Mucosa of stomach (tissue), 1 donor: ENCODE measurements around the gene FNIP2.

ENCODE experiments used
- H3K27me3 ChIP-seq: one replicate; pipeline ENCODE4 v1.7.0; 2013; ENCODE audit warnings: mild to moderate bottlenecking, low read length; ENCODE audit not compliant: control insufficient read depth, insufficient read depth
- H3K36me3 ChIP-seq: one replicate; pipeline ENCODE4 v1.7.0; 2013; ENCODE audit warnings: low read length; ENCODE audit not compliant: control insufficient read depth, insufficient read depth
- H3K4me1 ChIP-seq: one replicate; pipeline ENCODE4 v1.7.0; 2013; ENCODE audit warnings: mild to moderate bottlenecking, low read length; ENCODE audit not compliant: control insufficient read depth, insufficient read depth
- H3K4me3 ChIP-seq: one replicate; pipeline ENCODE4 v1.7.0; 2013; ENCODE audit warnings: low read length
- H3K9ac ChIP-seq: one replicate; pipeline ENCODE4 v1.7.0; 2013; ENCODE audit warnings: mild to moderate bottlenecking, low read length, moderate library complexity
- H3K9me3 ChIP-seq: one replicate; pipeline ENCODE4 v1.7.0; 2013; ENCODE audit warnings: mild to moderate bottlenecking, low read length, moderate library complexity; ENCODE audit not compliant: control insufficient read depth
- donor health status: Pancreatic carcinoma.

The FNIP2 gene

GRCh38 chr4:158835226-158836001, 66.6 kb downstream of the FNIP2 start:
- Histone ChIP-seq H3K4me1 (peaks cover 47% of the 10 kb centered on the region), H3K9ac (no peak overlapping the region), H3K36me3 (no peaks in the 10 kb centered on the region), H3K9me3 (no peaks in the 10 kb centered on the region), H3K27me3 (no peaks in the 10 kb centered on the region), H3K4me3 (no peak overlapping the region)

- Histone ChIP-seq H3K4me1 (peaks cover 47% of the 10 kb centered on the region), H3K36me3 (no peaks in the 10 kb centered on the region), H3K27me3 (no peaks in the 10 kb centered on the region), H3K4me3 (no peak overlapping the region), H3K9ac (no peak overlapping the region), H3K9me3 (no peaks in the 10 kb centered on the region)
Measured at GRCh38 chr4:158836002-158836369, 67.2 kb downstream of the FNIP2 start.

- no peaks in the 10 kb centered on the region for H3K27me3 ChIP-seq
- no peaks in the 10 kb centered on the region for H3K9me3 ChIP-seq
- H3K36me3 ChIP-seq = no peaks in the 10 kb centered on the region
- no peak overlapping the region for H3K4me3 ChIP-seq
- peaks cover 47% of the 10 kb centered on the region for H3K4me1 ChIP-seq
- H3K9ac ChIP-seq = no peak overlapping the region
Measured at GRCh38 chr4:158836828-158837449, 68.1 kb downstream of the FNIP2 start.

GRCh38 chr4:158837527-158838141, 68.8 kb downstream of the FNIP2 start:
- no peaks in the 10 kb centered on the region for H3K36me3 ChIP-seq
- H3K9ac ChIP-seq = no peak overlapping the region
- no peak overlapping the region for H3K4me3 ChIP-seq
- H3K9me3 ChIP-seq = no peaks in the 10 kb centered on the region
- peaks cover 47% of the 10 kb centered on the region for H3K4me1 ChIP-seq
- H3K27me3 ChIP-seq = no peaks in the 10 kb centered on the region

- Histone ChIP-seq H3K4me1 (peaks cover 29% of the 10 kb centered on the region), H3K36me3 (no peaks in the 10 kb centered on the region), H3K27me3 (no peaks in the 10 kb centered on the region), H3K9me3 (no peaks in the 10 kb centered on the region), H3K4me3 (no peak overlapping the region), H3K9ac (no peak overlapping the region)
Measured at GRCh38 chr4:158840131-158840530, 71.3 kb downstream of the FNIP2 start.

- Histone ChIP-seq H3K27me3 (no peaks in the 10 kb centered on the region), H3K9me3 (no peaks in the 10 kb centered on the region), H3K36me3 (no peaks in the 10 kb centered on the region), H3K9ac (no peak overlapping the region), H3K4me1 (peaks cover 28% of the 10 kb centered on the region), H3K4me3 (no peak overlapping the region)
Measured at GRCh38 chr4:158841540-158841939, 72.7 kb downstream of the FNIP2 start.

- Histone ChIP-seq H3K36me3 (peaks cover 8% of the 10 kb centered on the region), H3K9ac (no peak overlapping the region), H3K9me3 (no peaks in the 10 kb centered on the region), H3K27me3 (no peaks in the 10 kb centered on the region), H3K4me3 (no peak overlapping the region), H3K4me1 (peaks cover 10% of the 10 kb centered on the region)
Measured at GRCh38 chr4:158845311-158846041, 76.7 kb downstream of the FNIP2 start.

- Histone ChIP-seq H3K4me1 (peaks cover 15% of the 10 kb centered on the region), H3K9ac (no peak overlapping the region), H3K27me3 (no peaks in the 10 kb centered on the region), H3K36me3 (peaks cover 8% of the 10 kb centered on the region), H3K4me3 (no peak overlapping the region), H3K9me3 (no peaks in the 10 kb centered on the region)
Measured at GRCh38 chr4:158847535-158847934, 78.7 kb downstream of the FNIP2 start.

- Histone ChIP-seq H3K4me3 (no peak overlapping the region), H3K9me3 (no peaks in the 10 kb centered on the region), H3K36me3 (peaks cover 8% of the 10 kb centered on the region), H3K9ac (no peak overlapping the region), H3K4me1 (peaks cover 15% of the 10 kb centered on the region), H3K27me3 (no peaks in the 10 kb centered on the region)
Measured at GRCh38 chr4:158849681-158850080, 80.9 kb downstream of the FNIP2 start.

GRCh38 chr4:158850371-158850770, 81.5 kb downstream of the FNIP2 start:
- Histone ChIP-seq H3K27me3 (no peaks in the 10 kb centered on the region), H3K9ac (no peak overlapping the region), H3K36me3 (peaks cover 8% of the 10 kb centered on the region), H3K4me1 (peaks cover 12% of the 10 kb centered on the region), H3K4me3 (no peak overlapping the region), H3K9me3 (no peaks in the 10 kb centered on the region)

- Histone ChIP-seq H3K9ac (no peak overlapping the region), H3K9me3 (no peaks in the 10 kb centered on the region), H3K36me3 (peaks cover 8% of the 10 kb centered on the region), H3K27me3 (no peaks in the 10 kb centered on the region), H3K4me3 (no peak overlapping the region), H3K4me1 (peaks cover 11% of the 10 kb centered on the region)
Measured at GRCh38 chr4:158850800-158851644, 82.2 kb downstream of the FNIP2 start.
